ENCODE results near the gene ELMO1. TPM values are rescaled to one million over a fixed set of nuclear protein-coding genes. Genes with fewer than 3 reads are reported as not detected.

Gene ELMO1
- total RNA-seq, 4 donors from 2014 or later, result 11.5 to 19.9 (median 17.4) TPM

DNA sequence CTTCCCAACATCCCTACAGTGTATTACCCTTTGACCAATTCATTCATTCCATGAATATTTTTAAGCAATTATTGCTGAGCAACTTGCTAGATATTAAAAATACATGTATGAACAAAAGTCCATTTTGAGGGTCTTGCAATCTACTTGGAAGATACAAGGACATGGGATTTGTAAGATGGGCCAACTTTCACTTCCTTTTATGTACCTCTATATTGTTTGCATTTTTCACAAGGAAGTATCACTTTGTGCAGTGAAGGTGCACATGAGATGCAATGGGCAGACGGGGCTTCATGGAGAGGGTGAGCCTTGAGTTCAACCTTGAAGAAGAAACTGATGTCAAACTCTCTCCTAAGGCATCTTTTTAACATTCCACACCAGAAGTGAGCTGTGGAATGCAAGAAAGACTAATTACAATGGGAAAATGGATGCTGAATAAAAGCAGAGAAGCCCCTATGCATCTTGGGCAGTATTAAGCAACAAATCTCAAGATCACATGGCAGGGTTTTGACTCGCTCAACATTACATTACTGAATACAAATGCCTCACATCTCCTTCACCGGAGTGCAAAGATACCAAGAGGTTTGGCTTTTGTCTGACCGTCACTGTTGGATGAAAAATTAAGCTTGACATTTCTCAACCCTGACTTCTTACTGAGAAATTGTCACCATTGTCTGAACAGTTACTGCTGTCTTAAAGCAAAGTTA lies 341.5 kb downstream of the ELMO1 start:
- intact Hi-C loops (cut with DNase I; ENCODE audit: low total_unique reads), result no loop called here
- no peak for TF ChIP-seq POLR2A (IDR thresholded peaks at IDR 0.05)
- TF ChIP-seq, protein P1, sequence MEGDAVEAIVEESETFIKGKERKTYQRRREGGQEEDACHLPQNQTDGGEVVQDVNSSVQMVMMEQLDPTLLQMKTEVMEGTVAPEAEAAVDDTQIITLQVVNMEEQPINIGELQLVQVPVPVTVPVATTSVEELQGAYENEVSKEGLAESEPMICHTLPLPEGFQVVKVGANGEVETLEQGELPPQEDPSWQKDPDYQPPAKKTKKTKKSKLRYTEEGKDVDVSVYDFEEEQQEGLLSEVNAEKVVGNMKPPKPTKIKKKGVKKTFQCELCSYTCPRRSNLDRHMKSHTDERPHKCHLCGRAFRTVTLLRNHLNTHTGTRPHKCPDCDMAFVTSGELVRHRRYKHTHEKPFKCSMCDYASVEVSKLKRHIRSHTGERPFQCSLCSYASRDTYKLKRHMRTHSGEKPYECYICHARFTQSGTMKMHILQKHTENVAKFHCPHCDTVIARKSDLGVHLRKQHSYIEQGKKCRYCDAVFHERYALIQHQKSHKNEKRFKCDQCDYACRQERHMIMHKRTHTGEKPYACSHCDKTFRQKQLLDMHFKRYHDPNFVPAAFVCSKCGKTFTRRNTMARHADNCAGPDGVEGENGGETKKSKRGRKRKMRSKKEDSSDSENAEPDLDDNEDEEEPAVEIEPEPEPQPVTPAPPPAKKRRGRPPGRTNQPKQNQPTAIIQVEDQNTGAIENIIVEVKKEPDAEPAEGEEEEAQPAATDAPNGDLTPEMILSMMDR (IDR thresholded peaks at IDR 0.05), result no peak
- no peak overlapping the region for H3K4me3 ChIP-seq (ENCODE audit: low read depth, poor library complexity, severe bottlenecking)
- DNase-seq (ENCODE audit: low spot score in 2 of 2), result no peak
- WGBS, 2 donors, result 91 to 94% methylated on average over 4 of the region's 4 CpGs

DNA sequence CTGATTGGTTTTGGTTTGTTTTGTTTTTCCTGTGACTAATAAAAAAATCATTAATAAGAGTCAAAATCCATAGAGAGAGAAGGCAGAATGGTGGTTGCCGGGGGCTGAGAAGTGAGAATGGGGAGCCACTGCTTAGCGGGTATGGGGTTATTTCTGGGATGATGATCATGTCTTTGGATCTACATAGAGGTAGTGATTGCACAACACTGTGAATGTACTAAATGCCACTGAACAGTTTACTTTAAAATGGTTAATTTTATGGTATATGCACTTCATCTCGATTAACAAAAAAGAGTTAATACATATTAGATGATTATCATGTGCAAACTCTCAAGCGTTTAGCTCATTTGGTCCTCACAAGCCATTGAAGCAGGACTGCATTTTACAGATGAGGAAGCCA lies 342.9 kb downstream of the ELMO1 start:
- WGBS, 2 donors, result 93 to 95% methylated on average over 4 of the region's 4 CpGs
- TF ChIP-seq POLR2A (IDR thresholded peaks at IDR 0.05), result no peak
- TF ChIP-seq, protein P1 (IDR thresholded peaks at IDR 0.05), result no peak
- intact Hi-C loops (cut with DNase I; ENCODE audit: low total_unique reads), result no loop called here
- no peak for DNase-seq (ENCODE audit: low spot score in 2 of 2)
- H3K4me3 ChIP-seq (ENCODE audit: low read depth, poor library complexity, severe bottlenecking), result no peak overlapping the region

- DNase-seq (ENCODE audit: low spot score in 2 of 2), result no peak
- 62 to 68% methylated on average over 6 of the region's 6 CpGs for WGBS, 2 donors
- TF ChIP-seq, protein P1 (IDR thresholded peaks at IDR 0.05), result no peak
- TF ChIP-seq POLR2A (IDR thresholded peaks at IDR 0.05), result no peak
- H3K4me3 ChIP-seq (ENCODE audit: low read depth, poor library complexity, severe bottlenecking), result no peak overlapping the region
- intact Hi-C loops (cut with DNase I; ENCODE audit: low total_unique reads), result no loop called here
Measured at GRCh38 chr7:37104822-37105518, 343.7 kb downstream of the ELMO1 start.

GRCh38 chr7:37102518-37103137 lies 346.0 kb downstream of the ELMO1 start:
- TF ChIP-seq, protein P1 (IDR thresholded peaks at IDR 0.05), result no peak
- TF ChIP-seq POLR2A (IDR thresholded peaks at IDR 0.05), result no peak
- 90 to 94% methylated on average over 2 of the region's 2 CpGs for WGBS, 2 donors
- no peak for DNase-seq (ENCODE audit: low spot score in 2 of 2)
- no peak overlapping the region for H3K4me3 ChIP-seq (ENCODE audit: low read depth, poor library complexity, severe bottlenecking)
- intact Hi-C loops (cut with DNase I; ENCODE audit: low total_unique reads), result no loop called here

- DNase-seq (ENCODE audit: low spot score in 2 of 2), result no peak
- WGBS, 2 donors, result 78 to 79% methylated on average over 7 of the region's 7 CpGs
- intact Hi-C loops (cut with DNase I; ENCODE audit: low total_unique reads), result no loop called here
Measured at GRCh38 chr7:37100735-37101331, 347.8 kb downstream of the ELMO1 start.

More at GRCh38 chr7:37100735-37101331, 347.8 kb downstream of the ELMO1 start:
- TF ChIP-seq, protein P1 (IDR thresholded peaks at IDR 0.05), result no peak
- TF ChIP-seq POLR2A (IDR thresholded peaks at IDR 0.05), result no peak
- no peak overlapping the region for H3K4me3 ChIP-seq (ENCODE audit: low read depth, poor library complexity, severe bottlenecking)

All from lower leg skin (tissue), 4 donors.